Neural cell (in vitro differentiated cells): ENCODE data around the gene FBXO2.

Experiments used
- EP300 ChIP-seq: fragments of 450-650 bp; conservative IDR thresholded peaks from 2 replicates; pipeline ENCODE4 v1.6.1; 2014; ENCODE audit warnings: antibody characterized with exemption, mild to moderate bottlenecking, moderate library complexity; ENCODE audit not compliant: poor library complexity, severe bottlenecking
- EZH2 ChIP-seq: fragments of 200-600, 300-800 bp; shearing (Covaris generic), sonication (generic); IDR thresholded peaks from 2 replicates; pipeline ENCODE4 v1.6.1; 2014; ENCODE audit warnings: antibody characterized with exemption, low read length, borderline replicate concordance, mild to moderate bottlenecking; ENCODE audit not compliant: insufficient read depth, poor library complexity, severe bottlenecking
- SMC3 ChIP-seq: fragments of 450-650 bp; conservative IDR thresholded peaks from 2 replicates; pipeline ENCODE4 v1.6.1; 2014; ENCODE audit warnings: antibody characterized with exemption, mild to moderate bottlenecking, moderate library complexity; ENCODE audit not compliant: poor library complexity
- TAF1 ChIP-seq: IDR thresholded peaks from 2 replicates; pipeline ENCODE4 v1.6.1; 2012; ENCODE audit warnings: low read depth
- TF ChIP-seq, protein P1 (sequence below): fragments of 450-650 bp; IDR thresholded peaks from 2 replicates; pipeline ENCODE4 v1.5.1; 2014; ENCODE audit warnings: antibody characterized with exemption, mild to moderate bottlenecking, moderate library complexity; ENCODE audit not compliant: poor library complexity, severe bottlenecking
- TF ChIP-seq, protein P2 (sequence below): IDR thresholded peaks from 2 replicates; pipeline ENCODE4 v1.6.1; 2012; ENCODE audit warnings: borderline replicate concordance

DNA sequence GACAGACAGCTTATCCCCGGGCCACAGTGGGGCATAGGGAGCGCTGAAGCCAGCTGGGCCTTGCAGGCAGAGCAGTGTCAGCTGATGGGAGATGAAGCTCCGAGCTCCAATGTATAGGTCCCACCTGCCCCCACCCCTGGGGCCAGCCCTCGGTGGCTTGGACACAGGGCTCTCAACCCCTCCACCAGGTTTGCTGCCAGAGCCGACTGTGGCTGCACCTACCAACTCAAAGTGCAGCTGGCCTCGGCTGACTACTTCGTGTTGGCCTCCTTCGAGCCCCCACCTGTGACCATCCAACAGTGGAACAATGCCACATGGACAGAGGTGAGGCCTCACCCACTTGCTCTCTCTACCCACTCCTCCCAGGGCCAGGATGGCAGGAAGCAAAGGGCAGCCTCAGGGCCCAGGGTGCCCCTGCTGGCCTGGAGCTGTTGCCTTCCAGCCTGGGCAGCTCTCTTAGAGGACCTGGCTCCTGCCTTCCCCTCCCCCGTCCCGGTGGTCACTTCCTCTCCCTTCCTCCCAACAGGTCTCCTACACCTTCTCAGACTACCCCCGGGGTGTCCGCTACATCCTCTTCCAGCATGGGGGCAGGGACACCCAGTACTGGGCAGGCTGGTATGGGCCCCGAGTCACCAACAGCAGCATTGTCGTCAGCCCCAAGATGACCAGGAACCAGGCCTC, 19.0 kb upstream of the FBXO2 start:
- TF ChIP-seq, protein P1, sequence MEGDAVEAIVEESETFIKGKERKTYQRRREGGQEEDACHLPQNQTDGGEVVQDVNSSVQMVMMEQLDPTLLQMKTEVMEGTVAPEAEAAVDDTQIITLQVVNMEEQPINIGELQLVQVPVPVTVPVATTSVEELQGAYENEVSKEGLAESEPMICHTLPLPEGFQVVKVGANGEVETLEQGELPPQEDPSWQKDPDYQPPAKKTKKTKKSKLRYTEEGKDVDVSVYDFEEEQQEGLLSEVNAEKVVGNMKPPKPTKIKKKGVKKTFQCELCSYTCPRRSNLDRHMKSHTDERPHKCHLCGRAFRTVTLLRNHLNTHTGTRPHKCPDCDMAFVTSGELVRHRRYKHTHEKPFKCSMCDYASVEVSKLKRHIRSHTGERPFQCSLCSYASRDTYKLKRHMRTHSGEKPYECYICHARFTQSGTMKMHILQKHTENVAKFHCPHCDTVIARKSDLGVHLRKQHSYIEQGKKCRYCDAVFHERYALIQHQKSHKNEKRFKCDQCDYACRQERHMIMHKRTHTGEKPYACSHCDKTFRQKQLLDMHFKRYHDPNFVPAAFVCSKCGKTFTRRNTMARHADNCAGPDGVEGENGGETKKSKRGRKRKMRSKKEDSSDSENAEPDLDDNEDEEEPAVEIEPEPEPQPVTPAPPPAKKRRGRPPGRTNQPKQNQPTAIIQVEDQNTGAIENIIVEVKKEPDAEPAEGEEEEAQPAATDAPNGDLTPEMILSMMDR, result no peak
- TF ChIP-seq, protein P2, sequence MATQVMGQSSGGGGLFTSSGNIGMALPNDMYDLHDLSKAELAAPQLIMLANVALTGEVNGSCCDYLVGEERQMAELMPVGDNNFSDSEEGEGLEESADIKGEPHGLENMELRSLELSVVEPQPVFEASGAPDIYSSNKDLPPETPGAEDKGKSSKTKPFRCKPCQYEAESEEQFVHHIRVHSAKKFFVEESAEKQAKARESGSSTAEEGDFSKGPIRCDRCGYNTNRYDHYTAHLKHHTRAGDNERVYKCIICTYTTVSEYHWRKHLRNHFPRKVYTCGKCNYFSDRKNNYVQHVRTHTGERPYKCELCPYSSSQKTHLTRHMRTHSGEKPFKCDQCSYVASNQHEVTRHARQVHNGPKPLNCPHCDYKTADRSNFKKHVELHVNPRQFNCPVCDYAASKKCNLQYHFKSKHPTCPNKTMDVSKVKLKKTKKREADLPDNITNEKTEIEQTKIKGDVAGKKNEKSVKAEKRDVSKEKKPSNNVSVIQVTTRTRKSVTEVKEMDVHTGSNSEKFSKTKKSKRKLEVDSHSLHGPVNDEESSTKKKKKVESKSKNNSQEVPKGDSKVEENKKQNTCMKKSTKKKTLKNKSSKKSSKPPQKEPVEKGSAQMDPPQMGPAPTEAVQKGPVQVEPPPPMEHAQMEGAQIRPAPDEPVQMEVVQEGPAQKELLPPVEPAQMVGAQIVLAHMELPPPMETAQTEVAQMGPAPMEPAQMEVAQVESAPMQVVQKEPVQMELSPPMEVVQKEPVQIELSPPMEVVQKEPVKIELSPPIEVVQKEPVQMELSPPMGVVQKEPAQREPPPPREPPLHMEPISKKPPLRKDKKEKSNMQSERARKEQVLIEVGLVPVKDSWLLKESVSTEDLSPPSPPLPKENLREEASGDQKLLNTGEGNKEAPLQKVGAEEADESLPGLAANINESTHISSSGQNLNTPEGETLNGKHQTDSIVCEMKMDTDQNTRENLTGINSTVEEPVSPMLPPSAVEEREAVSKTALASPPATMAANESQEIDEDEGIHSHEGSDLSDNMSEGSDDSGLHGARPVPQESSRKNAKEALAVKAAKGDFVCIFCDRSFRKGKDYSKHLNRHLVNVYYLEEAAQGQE, result no peak
- no peak for TF ChIP-seq TAF1
- no peak for TF ChIP-seq EZH2
- TF ChIP-seq EP300, result no peak
- TF ChIP-seq SMC3, result no peak
